Upper lobe of left lung (tissue), 6 donors: Measurements from ENCODE around the gene OR52N2. TPM values are rescaled to one million over a fixed set of nuclear protein-coding genes. Genes with fewer than 3 reads are reported as not detected.

ENCODE experiments used
- ATAC-seq, 2 donors: fragments of 200-7000 bp; cut with Tn5 transposase; one replicate each; pipeline ENCODE4 v1.9.1; 2022; ENCODE audit warnings: mild to moderate bottlenecking in 2 of 2, moderate library complexity in 2 of 2; ENCODE audit not compliant: low FRiP score in 2 of 2
- DNase-seq, 2 donors: peaks; one replicate each; pipeline ENCODE4 v3.0.0-alpha.2; 2019 to 2020
- H3K27ac ChIP-seq, 4 donors: fragments of 200-600 bp; sonication (generic); one replicate each; pipeline ENCODE4 v1.5.1; 2016 to 2019
- H3K27me3 ChIP-seq, 4 donors: fragments of 200-600 bp; sonication (generic); one replicate each; pipeline ENCODE4 v1.5.1; 2017 to 2019
- H3K36me3 ChIP-seq, 4 donors: fragments of 200-600 bp; sonication (generic); one replicate each; pipeline ENCODE4 v1.5.1; 2016 to 2019
- H3K4me1 ChIP-seq, 4 donors: fragments of 200-600 bp; sonication (generic); one replicate each; pipeline ENCODE4 v1.5.1; 2018 to 2019
- H3K4me3 ChIP-seq, 4 donors: fragments of 200-600 bp; sonication (generic); one replicate each; pipeline ENCODE4 v1.5.1; 2017 to 2019; ENCODE audit warnings: mild to moderate bottlenecking in 2 of 4, moderate library complexity in 1 of 4
- H3K9me3 ChIP-seq, 4 donors: fragments of 200-600 bp; sonication (generic); one replicate each; pipeline ENCODE4 v1.5.1; 2018 to 2019
- EP300 ChIP-seq, 4 donors: sonication (generic); formaldehyde crosslinking; IDR thresholded peaks; one replicate each; pipeline ENCODE4 v1.5.1; 2017; ENCODE audit warnings: antibody characterized with exemption in 4 of 4, control low read depth in 2 of 4
- POLR2A ChIP-seq, 4 donors: fragments of 450-650 bp; IDR thresholded peaks; one replicate each; pipeline ENCODE4 v1.5.1; 2016 to 2017; ENCODE audit warnings: antibody characterized with exemption in 4 of 4, mild to moderate bottlenecking in 2 of 4
- POLR2AphosphoS5 ChIP-seq, 2 donors: sonication (generic); formaldehyde crosslinking; IDR thresholded peaks; one replicate each; pipeline ENCODE4 v1.5.1; 2017; ENCODE audit warnings: antibody characterized with exemption in 2 of 2
- WGBS, 2 donors: methylation state at CpG; one replicate each; pipeline ENCODE4 v1.1.5; 2017 to 2018; 5-methylcytosine and 5-hydroxymethylcytosine counted together
- total RNA-seq, 6 donors: library from RNA; depleted of rRNA in 4 of 6; stranded (reverse); fragments of >200 nt in 4 of 6; gene quantifications; one replicate each; pipeline versions ENCODE4 v1.1.0 to v1.2.1, GENCODE V29; 2016 to 2021
- TF ChIP-seq, protein P1 (sequence below), 6 experiments: fragments of 450-650 bp in 4 of 6; fragments of 200-600 bp in 2 of 6; sonication (generic) in 2 of 6; IDR thresholded peaks; one replicate each; pipeline ENCODE4 v1.5.1; 2016 to 2019; ENCODE audit warnings: antibody characterized with exemption in 6 of 6
- donor health status: DM: no; HTN: no; CAD: no; lungs with moderate emphysema.
- donor health status: DM: no; HTN: yes; CAD: no; lungs with severe emphysema.

OR52N2 gene
- total RNA-seq, 6 donors from 2014 or later = not detected

DNA sequence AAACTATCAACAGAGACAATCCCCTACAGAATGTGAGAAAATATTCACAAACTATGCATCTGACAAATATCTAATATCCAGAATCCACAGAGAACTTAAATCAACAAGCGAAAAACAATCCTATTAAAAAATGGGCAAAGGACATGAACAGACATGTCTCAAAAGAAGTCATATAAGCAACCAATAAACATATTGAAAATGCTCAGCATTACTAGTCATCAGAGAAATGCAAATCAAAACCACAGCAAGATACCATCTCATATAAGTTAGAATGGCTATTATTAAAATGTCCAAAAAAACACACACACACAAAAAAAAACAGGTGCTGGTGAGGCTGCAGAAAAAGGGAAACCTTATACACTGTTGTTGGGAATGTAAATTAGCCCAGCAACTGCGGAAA lies 57.1 kb downstream of the OR52N2 start:
- no peaks in the 10 kb centered on the region for H3K27me3 ChIP-seq
- no peak for TF ChIP-seq POLR2AphosphoS5 (IDR thresholded peaks at IDR 0.05)
- no peak for TF ChIP-seq EP300 (IDR thresholded peaks at IDR 0.05)
- TF ChIP-seq, protein P1, sequence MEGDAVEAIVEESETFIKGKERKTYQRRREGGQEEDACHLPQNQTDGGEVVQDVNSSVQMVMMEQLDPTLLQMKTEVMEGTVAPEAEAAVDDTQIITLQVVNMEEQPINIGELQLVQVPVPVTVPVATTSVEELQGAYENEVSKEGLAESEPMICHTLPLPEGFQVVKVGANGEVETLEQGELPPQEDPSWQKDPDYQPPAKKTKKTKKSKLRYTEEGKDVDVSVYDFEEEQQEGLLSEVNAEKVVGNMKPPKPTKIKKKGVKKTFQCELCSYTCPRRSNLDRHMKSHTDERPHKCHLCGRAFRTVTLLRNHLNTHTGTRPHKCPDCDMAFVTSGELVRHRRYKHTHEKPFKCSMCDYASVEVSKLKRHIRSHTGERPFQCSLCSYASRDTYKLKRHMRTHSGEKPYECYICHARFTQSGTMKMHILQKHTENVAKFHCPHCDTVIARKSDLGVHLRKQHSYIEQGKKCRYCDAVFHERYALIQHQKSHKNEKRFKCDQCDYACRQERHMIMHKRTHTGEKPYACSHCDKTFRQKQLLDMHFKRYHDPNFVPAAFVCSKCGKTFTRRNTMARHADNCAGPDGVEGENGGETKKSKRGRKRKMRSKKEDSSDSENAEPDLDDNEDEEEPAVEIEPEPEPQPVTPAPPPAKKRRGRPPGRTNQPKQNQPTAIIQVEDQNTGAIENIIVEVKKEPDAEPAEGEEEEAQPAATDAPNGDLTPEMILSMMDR (IDR thresholded peaks at IDR 0.05) = no peak
- no peak for TF ChIP-seq POLR2A (IDR thresholded peaks at IDR 0.05)
- H3K4me1 ChIP-seq = no peaks in the 10 kb centered on the region
- ATAC-seq = no peak
- WGBS, 2 donors = 82 to 83% methylated on average over 2 of the region's 2 CpGs
- H3K4me3 ChIP-seq = no peak overlapping the region
- H3K9me3 ChIP-seq = no peaks in the 10 kb centered on the region
- H3K36me3 ChIP-seq = no peaks in the 10 kb centered on the region
- DNase-seq = no peak
- H3K27ac ChIP-seq = no peak overlapping the region

Other genes with a start within 250 kb of the OR52N2 start
- not detected for gene OR52B6, start 228.0 kb upstream of the OR52N2 start, total RNA-seq
- gene TRIM6, start 212.3 kb upstream of the OR52N2 start, total RNA-seq = 1 to 10 TPM; 1.0 to 8.8 (median 2.1) TPM
- 10 to 100 TPM in 2 of 6 donors, 1 to 10 TPM in 4; 5.8 to 15.0 (median 8.4) TPM for gene TRIM34, start 183.9 kb upstream of the OR52N2 start, total RNA-seq
- gene TRIM5, start 123.8 kb upstream of the OR52N2 start, total RNA-seq = 10 to 100 TPM; 21.1 to 53.0 (median 35.9) TPM
- gene TRIM22, start 119.1 kb upstream of the OR52N2 start, total RNA-seq = 100 to 1,000 TPM in 4 of 6 donors, 10 to 100 TPM in 2; 82.2 to 262 (median 162) TPM
- 1 to 10 TPM in 1 of 6 donors, under 1 TPM in 1, not detected in 4; 0.30 to 1.0 TPM for gene OR56B1, start 72.5 kb upstream of the OR52N2 start, total RNA-seq
- gene OR52N4, start 54.7 kb upstream of the OR52N2 start, total RNA-seq = 1 to 10 TPM in 1 of 6 donors, under 1 TPM in 3, not detected in 2; 0.20 to 1.9 (median 0.72) TPM
- gene OR52N5, start 25.6 kb upstream of the OR52N2 start, total RNA-seq = not detected
- gene OR52N1, start 17.7 kb upstream of the OR52N2 start, total RNA-seq = under 1 TPM in 1 of 6 donors, not detected in 5; 0.20 TPM
- not detected for gene OR52E6, start 33.0 kb downstream of the OR52N2 start, total RNA-seq
- not detected for gene OR52E8, start 48.8 kb downstream of the OR52N2 start, total RNA-seq
- gene OR52E4, start 71.7 kb downstream of the OR52N2 start, total RNA-seq = not detected
- gene OR52E5, start 84.3 kb downstream of the OR52N2 start, total RNA-seq = not detected
- gene OR56A3, start 133.3 kb downstream of the OR52N2 start, total RNA-seq = not detected
- not detected for gene OR56A5, start 159.6 kb downstream of the OR52N2 start, total RNA-seq
- gene OR52L1, start 178.1 kb downstream of the OR52N2 start, total RNA-seq = not detected
- not detected for gene OR56A4, start 198.0 kb downstream of the OR52N2 start, total RNA-seq
- gene OR56A1, start 221.8 kb downstream of the OR52N2 start, total RNA-seq = under 1 TPM in 1 of 6 donors, not detected in 5; 0.15 TPM